ENCODE data around the gene SRRM3.

Gene SRRM3

DNA sequence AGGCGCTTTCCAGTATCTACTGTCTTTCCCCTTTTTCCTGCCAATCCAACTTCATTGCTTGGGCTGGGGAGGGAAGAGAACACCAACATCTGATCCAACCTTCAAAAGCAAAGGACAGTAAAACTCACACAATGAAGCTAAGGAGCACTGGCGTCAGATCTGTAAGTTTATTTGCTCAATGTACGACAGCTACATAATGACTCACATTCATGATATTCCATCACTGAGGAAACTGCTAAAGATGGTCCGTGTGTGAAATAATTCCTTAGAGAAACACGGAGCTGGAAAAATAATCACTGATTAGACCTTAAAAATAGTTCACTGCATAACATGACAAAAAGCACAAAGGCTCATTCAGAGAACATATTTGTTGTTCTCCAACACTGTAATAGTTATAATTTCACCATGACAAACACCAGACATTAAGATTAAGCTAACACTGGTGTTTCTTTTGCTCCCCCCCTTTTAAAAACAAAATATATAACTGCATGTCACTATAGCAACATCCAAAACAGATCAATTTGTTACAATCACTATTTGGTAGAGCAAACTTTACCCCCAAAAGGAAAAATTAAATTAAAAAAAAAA, 125.0 kb downstream of the SRRM3 start:
- no peak overlapping the region for H3K4me3 ChIP-seq (ENCODE audit: low read depth, low read length)
- TF ChIP-seq, protein P1, sequence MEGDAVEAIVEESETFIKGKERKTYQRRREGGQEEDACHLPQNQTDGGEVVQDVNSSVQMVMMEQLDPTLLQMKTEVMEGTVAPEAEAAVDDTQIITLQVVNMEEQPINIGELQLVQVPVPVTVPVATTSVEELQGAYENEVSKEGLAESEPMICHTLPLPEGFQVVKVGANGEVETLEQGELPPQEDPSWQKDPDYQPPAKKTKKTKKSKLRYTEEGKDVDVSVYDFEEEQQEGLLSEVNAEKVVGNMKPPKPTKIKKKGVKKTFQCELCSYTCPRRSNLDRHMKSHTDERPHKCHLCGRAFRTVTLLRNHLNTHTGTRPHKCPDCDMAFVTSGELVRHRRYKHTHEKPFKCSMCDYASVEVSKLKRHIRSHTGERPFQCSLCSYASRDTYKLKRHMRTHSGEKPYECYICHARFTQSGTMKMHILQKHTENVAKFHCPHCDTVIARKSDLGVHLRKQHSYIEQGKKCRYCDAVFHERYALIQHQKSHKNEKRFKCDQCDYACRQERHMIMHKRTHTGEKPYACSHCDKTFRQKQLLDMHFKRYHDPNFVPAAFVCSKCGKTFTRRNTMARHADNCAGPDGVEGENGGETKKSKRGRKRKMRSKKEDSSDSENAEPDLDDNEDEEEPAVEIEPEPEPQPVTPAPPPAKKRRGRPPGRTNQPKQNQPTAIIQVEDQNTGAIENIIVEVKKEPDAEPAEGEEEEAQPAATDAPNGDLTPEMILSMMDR (IDR thresholded peaks at IDR 0.05; ENCODE audit: borderline replicate concordance, insufficient read depth, low read depth, low read length), result no peak

DNA sequence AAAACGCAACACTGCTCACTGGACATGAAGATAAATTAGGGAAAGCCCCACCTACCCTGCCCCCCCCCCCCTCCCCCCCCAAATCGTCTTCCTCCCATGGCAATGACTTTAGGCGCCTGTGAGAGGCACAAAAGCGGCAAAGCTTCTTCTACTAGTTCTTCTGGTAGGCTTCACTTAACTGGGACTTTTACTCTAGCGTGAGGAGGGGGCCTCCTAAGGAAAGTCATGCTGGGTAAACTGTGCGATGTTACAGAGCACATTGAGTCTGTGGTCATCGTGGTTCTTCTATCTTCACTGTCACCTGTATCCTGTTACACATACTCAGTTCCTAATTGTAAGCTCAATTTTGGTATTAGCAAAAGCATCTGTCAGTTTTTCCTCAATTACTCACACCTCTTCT, 125.9 kb downstream of the SRRM3 start:
- TF ChIP-seq, protein P1 (IDR thresholded peaks at IDR 0.05; ENCODE audit: borderline replicate concordance, insufficient read depth, low read depth, low read length), result no peak
- H3K4me3 ChIP-seq (ENCODE audit: low read depth, low read length), result no peak overlapping the region

DNA sequence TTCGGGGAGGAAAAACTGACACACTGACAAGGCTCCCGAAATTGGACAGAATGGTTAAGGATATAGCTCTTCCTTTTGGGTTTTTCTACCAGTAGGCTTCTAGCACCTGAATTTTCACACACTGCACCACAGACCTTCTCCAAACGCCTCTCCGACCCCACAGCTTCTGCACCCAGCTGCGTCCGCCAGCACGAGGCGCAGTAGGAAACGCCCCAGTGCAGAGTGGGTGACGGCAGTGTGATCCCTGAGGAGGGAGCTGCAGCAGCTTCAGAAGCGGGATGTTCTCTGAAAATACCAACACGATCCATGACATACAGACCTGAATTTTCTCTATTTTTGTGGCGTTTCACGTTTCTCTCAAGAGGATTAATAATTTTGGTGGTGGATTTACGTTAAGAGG, 126.7 kb downstream of the SRRM3 start:
- TF ChIP-seq, protein P1 (IDR thresholded peaks at IDR 0.05; ENCODE audit: borderline replicate concordance, insufficient read depth, low read depth, low read length), result no peak
- no peak overlapping the region for H3K4me3 ChIP-seq (ENCODE audit: low read depth, low read length)

DNA sequence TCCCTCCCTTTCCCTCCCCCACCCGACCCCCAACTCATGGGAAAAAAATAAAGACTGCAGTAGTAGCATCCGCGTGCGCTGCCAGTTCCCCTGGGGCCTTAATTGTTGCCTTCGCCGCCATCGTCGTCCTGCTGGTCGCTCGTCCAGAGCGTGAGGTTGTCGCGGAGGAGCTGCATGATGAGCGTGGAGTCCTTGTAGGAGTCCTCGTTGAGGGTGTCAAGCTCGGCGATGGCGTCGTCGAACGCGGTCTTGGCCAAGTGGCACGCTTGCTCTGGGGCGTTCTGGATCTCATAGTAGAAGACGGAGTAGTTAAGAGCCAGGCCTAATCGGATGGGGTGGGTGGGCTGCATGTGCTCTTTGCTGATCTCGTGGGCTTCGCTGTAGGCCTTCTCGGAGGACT, 127.8 kb downstream of the SRRM3 start:
- TF ChIP-seq, protein P1 (IDR thresholded peaks at IDR 0.05; ENCODE audit: borderline replicate concordance, insufficient read depth, low read depth, low read length), result no peak
- no peak overlapping the region for H3K4me3 ChIP-seq (ENCODE audit: low read depth, low read length)

GRCh38 chr7:76330261-76330660, 128.6 kb downstream of the SRRM3 start:
- TF ChIP-seq, protein P1 (IDR thresholded peaks at IDR 0.05; ENCODE audit: borderline replicate concordance, insufficient read depth, low read depth, low read length), result no peak
- no peak overlapping the region for H3K4me3 ChIP-seq (ENCODE audit: low read depth, low read length)

DNA sequence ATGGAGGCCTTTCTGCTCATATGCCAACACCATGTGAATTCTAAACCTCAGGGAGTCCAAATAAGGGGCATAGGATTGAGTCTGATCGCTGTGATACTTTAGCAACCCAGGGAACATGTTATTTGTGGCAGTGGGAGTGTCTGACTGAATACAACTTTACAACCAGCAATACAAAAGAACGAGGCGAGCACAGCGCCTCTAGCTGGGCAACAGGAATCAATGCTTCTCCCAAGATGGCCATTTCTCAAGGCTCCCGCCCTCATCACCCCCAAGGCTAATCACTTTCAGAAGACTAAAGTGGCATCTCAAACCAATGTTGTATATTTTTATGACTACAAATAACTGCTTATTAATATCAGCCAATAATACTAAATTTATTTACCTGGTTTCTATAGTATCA, 129.0 kb downstream of the SRRM3 start:
- H3K4me3 ChIP-seq (ENCODE audit: low read depth, low read length), result no peak overlapping the region

DNA sequence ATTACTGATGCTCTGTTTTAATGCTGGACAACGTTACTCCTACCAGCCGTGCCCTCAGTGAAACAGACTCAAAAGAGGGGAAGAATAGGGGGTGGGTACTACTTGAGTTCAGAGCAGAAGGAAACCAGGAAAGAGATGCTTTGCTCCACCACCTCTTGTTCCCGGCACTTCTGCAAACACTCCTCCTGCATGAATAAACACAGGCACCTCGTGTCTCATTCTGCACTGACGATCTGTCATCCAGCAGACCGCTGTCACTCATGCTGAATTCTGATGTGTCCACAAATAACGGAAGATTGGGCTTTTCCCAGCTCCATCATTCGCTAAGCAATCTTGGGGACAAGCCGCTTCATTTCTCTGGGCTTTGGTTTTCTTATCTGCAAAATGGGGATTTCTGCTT, 130.4 kb downstream of the SRRM3 start:
- no peak overlapping the region for H3K4me3 ChIP-seq (ENCODE audit: low read depth, low read length)
- TF ChIP-seq, protein P1 (IDR thresholded peaks at IDR 0.05; ENCODE audit: borderline replicate concordance, insufficient read depth, low read depth, low read length), result no peak

More for the DNA sequence above, 129.0 kb downstream of the SRRM3 start:
- TF ChIP-seq, protein P1 (IDR thresholded peaks at IDR 0.05; ENCODE audit: borderline replicate concordance, insufficient read depth, low read depth, low read length), result no peak
